Measurements from ENCODE around the gene DIRAS3.
"Not testable (repeated sequence)": the region's sequence is repeated elsewhere in the genome, so short reads cannot be mapped to it uniquely, and the experiment has no call there.

DIRAS3 gene

DNA sequence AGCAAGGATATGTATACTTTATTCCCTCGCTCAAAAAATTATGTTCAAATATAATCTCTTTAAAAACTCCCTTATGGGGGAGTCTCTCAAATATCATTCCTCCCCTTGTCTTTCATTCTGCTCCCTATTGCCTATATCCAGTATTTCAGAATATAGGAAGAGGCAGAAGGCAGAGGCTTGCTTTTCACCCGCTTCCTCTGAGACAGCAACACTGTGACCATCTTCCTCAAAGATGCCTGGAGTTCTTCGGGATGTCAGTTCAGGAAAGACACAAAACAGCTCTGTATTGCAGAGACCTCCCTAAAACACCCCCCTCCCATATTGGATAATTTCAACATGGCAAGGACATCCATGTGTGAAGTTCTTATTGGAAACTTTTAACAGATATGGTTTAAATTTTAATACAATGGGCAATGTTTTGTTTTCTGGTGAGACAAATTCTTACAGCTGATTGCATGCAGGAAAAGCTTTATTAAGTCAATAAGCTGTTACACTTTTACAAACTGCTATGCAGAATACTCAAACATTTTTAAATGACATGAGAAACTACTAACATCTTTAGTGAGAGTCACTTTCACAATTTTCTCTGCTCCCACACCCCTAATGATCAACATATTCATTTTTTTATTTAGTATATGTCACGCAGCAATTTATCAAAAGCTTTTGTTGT, 4.8 kb downstream of the DIRAS3 start:
- H3K4me3 Mint-ChIP-seq: no peak overlapping the region
- DNase-seq (ENCODE audit: low spot score in 2 of 2) (no peak), ATAC-seq (no peak)
- H3K36me3 Mint-ChIP-seq: no peaks in the 10 kb centered on the region
- H3K27ac Mint-ChIP-seq: no peak overlapping the region
- peaks cover 6% of the 10 kb centered on the region for H3K9me3 Mint-ChIP-seq
- no peaks in the 10 kb centered on the region for H3K4me1 Mint-ChIP-seq

GRCh38 chr1:68043443-68044090, 6.9 kb downstream of the DIRAS3 start:
- DNase-seq (ENCODE audit: low spot score in 2 of 2): no peak
- Mint-ChIP-seq H3K27ac (no peak overlapping the region), H3K4me3 (no peak overlapping the region), H3K4me1 (no peaks in the 10 kb centered on the region), H3K36me3 (no peaks in the 10 kb centered on the region), H3K9me3 (peaks cover 6% of the 10 kb centered on the region)
- no peak for ATAC-seq

DNA sequence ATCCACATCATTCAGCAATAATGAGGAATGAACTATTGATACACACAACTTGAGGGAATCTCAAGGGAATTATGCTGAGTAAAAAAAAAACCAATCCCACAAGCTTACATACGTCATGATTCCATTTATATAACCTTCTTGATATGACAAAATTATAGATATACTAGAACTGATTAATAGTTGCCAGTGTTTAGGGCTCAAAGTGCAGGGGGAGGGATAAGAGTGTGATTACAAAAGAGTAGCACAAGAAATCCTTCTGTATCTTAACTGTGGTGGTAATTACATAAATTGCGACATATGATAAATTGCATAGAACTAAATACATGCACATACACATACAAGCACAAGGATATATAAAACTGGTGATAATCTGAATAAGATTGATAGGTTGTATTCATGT, 13.5 kb downstream of the DIRAS3 start:
- no peaks in the 10 kb centered on the region for H3K4me1 Mint-ChIP-seq
- H3K27ac Mint-ChIP-seq: no peak overlapping the region
- H3K9me3 Mint-ChIP-seq: peaks cover 5% of the 10 kb centered on the region
- H3K36me3 Mint-ChIP-seq: no peaks in the 10 kb centered on the region
- ATAC-seq: no peak
- DNase-seq (ENCODE audit: low spot score in 2 of 2): no peak
- no peak overlapping the region for H3K4me3 Mint-ChIP-seq

- no peaks in the 10 kb centered on the region for H3K4me1 Mint-ChIP-seq
- H3K9me3 Mint-ChIP-seq: no peaks in the 10 kb centered on the region
- no peak overlapping the region for H3K4me3 Mint-ChIP-seq
- H3K27ac Mint-ChIP-seq: no peak overlapping the region
- H3K36me3 Mint-ChIP-seq: no peaks in the 10 kb centered on the region
- no peak for ATAC-seq
- no peak for DNase-seq (ENCODE audit: low spot score in 2 of 2)
These were observed 21.0 kb downstream of the DIRAS3 start for GRCh38 chr1:68029444-68029843.

GRCh38 chr1:68028566-68028965, 21.9 kb downstream of the DIRAS3 start:
- Mint-ChIP-seq H3K27ac (no peak overlapping the region), H3K4me3 (no peak overlapping the region), H3K4me1 (no peaks in the 10 kb centered on the region), H3K9me3 (no peaks in the 10 kb centered on the region), H3K36me3 (no peaks in the 10 kb centered on the region)
- ATAC-seq: no peak
- DNase-seq (ENCODE audit: low spot score in 2 of 2): no peak

- no peak for DNase-seq (ENCODE audit: low spot score in 2 of 2)
- no peaks in the 10 kb centered on the region for H3K4me1 Mint-ChIP-seq
These were observed 25.6 kb downstream of the DIRAS3 start for GRCh38 chr1:68024635-68025338.

GRCh38 chr1:68016381-68016780, 34.0 kb downstream of the DIRAS3 start:
- H3K9me3 Mint-ChIP-seq: no peaks in the 10 kb centered on the region
- no peak overlapping the region for H3K27ac Mint-ChIP-seq
- ATAC-seq (no peak), DNase-seq (ENCODE audit: low spot score in 2 of 2) (no peak)
- no peak overlapping the region for H3K4me3 Mint-ChIP-seq
- H3K4me1 Mint-ChIP-seq: no peaks in the 10 kb centered on the region
- H3K36me3 Mint-ChIP-seq: no peaks in the 10 kb centered on the region

More at GRCh38 chr1:68024635-68025338, 25.6 kb downstream of the DIRAS3 start:
- H3K36me3 Mint-ChIP-seq: no peaks in the 10 kb centered on the region
- no peak for ATAC-seq
- H3K4me3 Mint-ChIP-seq: no peak overlapping the region
- H3K27ac Mint-ChIP-seq: no peak overlapping the region
- no peaks in the 10 kb centered on the region for H3K9me3 Mint-ChIP-seq

- Mint-ChIP-seq H3K27ac (no peak overlapping the region), H3K36me3 (no peaks in the 10 kb centered on the region), H3K9me3 (no peaks in the 10 kb centered on the region), H3K4me1 (no peaks in the 10 kb centered on the region), H3K4me3 (no peak overlapping the region)
- DNase-seq (ENCODE audit: low spot score in 2 of 2) (no peak), ATAC-seq (no peak)
These were observed 34.5 kb downstream of the DIRAS3 start for GRCh38 chr1:68015971-68016370.

DNA sequence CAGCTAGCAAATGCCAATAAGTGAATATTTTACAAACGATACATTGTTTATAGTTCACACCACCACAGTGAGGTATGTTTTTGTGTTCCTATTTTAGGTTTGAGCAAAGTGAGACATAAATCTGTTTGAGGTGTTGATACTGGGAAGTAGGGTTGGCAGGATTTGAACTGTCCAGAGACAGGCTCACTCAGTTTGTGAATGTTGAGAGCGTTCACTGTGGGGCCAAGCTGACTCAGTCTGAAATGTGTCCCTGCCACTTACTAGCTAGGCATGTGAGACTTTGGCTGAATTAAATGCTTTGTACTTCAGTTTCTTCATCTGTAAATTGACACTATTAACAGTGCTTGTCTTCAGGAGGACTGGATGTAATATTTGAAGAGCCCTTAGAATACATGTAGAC, 35.1 kb downstream of the DIRAS3 start:
- Mint-ChIP-seq H3K36me3 (no peaks in the 10 kb centered on the region), H3K9me3 (no peaks in the 10 kb centered on the region), H3K4me1 (no peaks in the 10 kb centered on the region), H3K4me3 (no peak overlapping the region), H3K27ac (no peak overlapping the region)
- no peak for DNase-seq (ENCODE audit: low spot score in 2 of 2)
- ATAC-seq: no peak

GRCh38 chr1:68013351-68013750, 37.1 kb downstream of the DIRAS3 start:
- H3K36me3 Mint-ChIP-seq: no peaks in the 10 kb centered on the region

GRCh38 chr1:68011657-68012375, 38.6 kb downstream of the DIRAS3 start:
- no peaks in the 10 kb centered on the region for H3K4me1 Mint-ChIP-seq
- ATAC-seq (no peak), DNase-seq (ENCODE audit: low spot score in 2 of 2) (no peak)
- H3K27ac Mint-ChIP-seq: no peak overlapping the region
- no peak overlapping the region for H3K4me3 Mint-ChIP-seq
- peaks cover 2% of the 10 kb centered on the region for H3K9me3 Mint-ChIP-seq
- no peaks in the 10 kb centered on the region for H3K36me3 Mint-ChIP-seq

More at GRCh38 chr1:68013351-68013750, 37.1 kb downstream of the DIRAS3 start:
- ATAC-seq: no peak
- Mint-ChIP-seq H3K27ac (no peak overlapping the region), H3K4me1 (no peaks in the 10 kb centered on the region), H3K4me3 (no peak overlapping the region), H3K9me3 (no peaks in the 10 kb centered on the region)
- DNase-seq (ENCODE audit: low spot score in 2 of 2): no peak

- H3K9me3 Mint-ChIP-seq: peaks cover 6% of the 10 kb centered on the region
- DNase-seq (ENCODE audit: low spot score in 2 of 2) (no peak), ATAC-seq (no peak)
- H3K4me3 Mint-ChIP-seq: no peak overlapping the region
- H3K36me3 Mint-ChIP-seq: no peaks in the 10 kb centered on the region
- H3K4me1 Mint-ChIP-seq: no peaks in the 10 kb centered on the region
- H3K27ac Mint-ChIP-seq: no peak overlapping the region
These were observed 39.9 kb downstream of the DIRAS3 start for GRCh38 chr1:68010543-68010942.

- Mint-ChIP-seq H3K4me3 (no peak overlapping the region), H3K27ac (no peak overlapping the region), H3K36me3 (no peaks in the 10 kb centered on the region), H3K9me3 (peaks cover 6% of the 10 kb centered on the region), H3K4me1 (no peaks in the 10 kb centered on the region)
- ATAC-seq (no peak), DNase-seq (ENCODE audit: low spot score in 2 of 2) (no peak)
These were observed 40.3 kb downstream of the DIRAS3 start for GRCh38 chr1:68010090-68010489.

DNA sequence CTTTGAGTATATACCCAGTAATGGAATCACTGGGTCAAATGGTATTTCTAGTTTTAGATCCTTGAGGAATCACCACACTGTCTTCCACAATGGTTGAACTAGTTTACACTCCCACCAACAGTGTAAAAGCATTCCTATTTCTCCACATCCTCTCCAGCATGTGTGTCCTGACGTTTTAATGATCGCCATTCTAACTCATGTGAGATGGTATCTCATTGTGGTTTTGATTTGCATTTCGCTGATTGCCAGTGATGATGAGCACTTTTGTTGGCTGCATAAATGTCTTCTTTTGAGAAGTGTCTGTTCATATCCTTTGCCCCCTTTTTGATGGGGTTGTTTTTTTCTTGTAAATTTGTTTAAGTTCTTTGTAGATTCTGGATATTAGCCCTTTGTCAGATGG, 46.8 kb downstream of the DIRAS3 start:
- ATAC-seq; H3K27ac Mint-ChIP-seq; H3K4me1 Mint-ChIP-seq; H3K36me3 Mint-ChIP-seq; H3K4me3 Mint-ChIP-seq; DNase-seq (ENCODE audit: low spot score in 2 of 2): not testable (repeated sequence)
- H3K9me3 Mint-ChIP-seq: peaks cover 26% of the 10 kb centered on the region

GRCh38 chr1:68000191-68000590, 50.2 kb downstream of the DIRAS3 start:
- Mint-ChIP-seq H3K4me3 (no peak overlapping the region), H3K4me1 (no peaks in the 10 kb centered on the region), H3K9me3 (peaks cover 20% of the 10 kb centered on the region), H3K27ac (no peak overlapping the region), H3K36me3 (no peaks in the 10 kb centered on the region)
- ATAC-seq (no peak), DNase-seq (ENCODE audit: low spot score in 2 of 2) (no peak)

Measured in stimulated activated effector memory CD8-positive, alpha-beta T cell treated with anti-CD3 and anti-CD28 coated beads, Interleukin-12 subunit alpha, Interleukin-12 subunit beta, amount 100 ng/mL, for 72 hours (primary cell).